ENCODE measurements around the gene F12.
A peak's percentile ranks its signal among the peaks of the same experiment; 100 is the strongest.

Gene F12

DNA sequence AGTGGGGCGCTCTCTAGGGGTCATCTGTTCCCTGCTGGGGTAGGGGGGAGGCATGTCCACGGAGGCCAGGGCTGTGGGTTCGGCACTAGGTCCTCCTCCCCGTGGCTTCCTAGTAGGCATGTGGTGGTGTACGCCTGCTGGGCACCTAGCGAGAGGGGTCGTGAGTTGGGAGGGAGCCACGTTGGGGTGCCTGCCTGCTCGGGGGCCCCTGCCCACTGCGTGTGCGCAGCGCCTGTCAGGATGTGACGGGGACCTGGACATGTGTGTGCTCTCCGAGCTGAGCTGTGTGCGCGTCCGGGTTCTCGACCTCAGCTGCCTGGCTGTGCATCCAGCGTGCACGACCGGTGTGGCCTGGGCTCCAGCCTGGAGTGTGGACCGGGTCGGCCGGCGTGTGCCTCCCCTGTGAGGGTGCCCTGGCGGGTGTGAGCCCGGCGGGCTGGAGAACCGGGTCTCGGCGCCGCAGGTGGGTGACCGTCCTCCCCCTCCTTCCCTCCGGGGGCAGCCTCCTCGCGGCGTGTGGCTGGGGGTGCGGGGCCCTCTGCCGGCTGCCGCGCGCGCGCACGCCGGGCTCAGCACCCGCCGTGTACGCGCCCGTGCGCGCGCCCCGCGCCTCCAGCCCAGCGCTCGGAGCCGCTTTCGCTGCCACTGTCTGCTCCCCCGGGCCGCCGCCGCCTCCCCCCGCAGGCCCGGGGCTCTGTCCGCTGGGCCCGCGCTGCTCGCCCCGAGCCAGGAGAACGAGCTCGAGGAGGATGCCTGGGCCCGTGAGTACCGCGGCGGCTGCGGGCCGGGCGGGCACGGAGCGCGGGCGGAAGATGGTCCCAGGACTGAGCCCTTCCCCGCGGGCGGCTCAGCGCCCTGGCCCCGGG is 37.1 kb upstream of the F12 start, which contains the start of gene PRR7:
Gene PRR7, plus strand, starts transcription at position 615 of the 866 bp plus-strand sequence. CDS start 8,254 bp downstream, outside the sequence.
- peak; percentile 83 for DNase-seq

DNA sequence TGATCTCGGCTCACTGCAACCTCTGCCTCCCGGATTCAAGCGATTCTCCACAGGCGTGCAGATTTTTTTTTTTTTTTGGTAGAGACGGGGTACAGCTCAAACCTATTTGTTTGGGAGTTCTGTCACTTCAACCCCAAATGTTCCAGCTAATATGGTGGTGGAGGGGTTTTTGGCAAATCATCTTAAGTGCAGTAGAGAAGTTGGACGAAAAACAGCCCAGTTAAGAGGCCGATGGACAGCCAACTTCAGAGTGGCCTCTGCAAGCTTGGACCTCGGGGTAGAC is 36.5 kb upstream of the F12 start:
- no peak for DNase-seq

DNA sequence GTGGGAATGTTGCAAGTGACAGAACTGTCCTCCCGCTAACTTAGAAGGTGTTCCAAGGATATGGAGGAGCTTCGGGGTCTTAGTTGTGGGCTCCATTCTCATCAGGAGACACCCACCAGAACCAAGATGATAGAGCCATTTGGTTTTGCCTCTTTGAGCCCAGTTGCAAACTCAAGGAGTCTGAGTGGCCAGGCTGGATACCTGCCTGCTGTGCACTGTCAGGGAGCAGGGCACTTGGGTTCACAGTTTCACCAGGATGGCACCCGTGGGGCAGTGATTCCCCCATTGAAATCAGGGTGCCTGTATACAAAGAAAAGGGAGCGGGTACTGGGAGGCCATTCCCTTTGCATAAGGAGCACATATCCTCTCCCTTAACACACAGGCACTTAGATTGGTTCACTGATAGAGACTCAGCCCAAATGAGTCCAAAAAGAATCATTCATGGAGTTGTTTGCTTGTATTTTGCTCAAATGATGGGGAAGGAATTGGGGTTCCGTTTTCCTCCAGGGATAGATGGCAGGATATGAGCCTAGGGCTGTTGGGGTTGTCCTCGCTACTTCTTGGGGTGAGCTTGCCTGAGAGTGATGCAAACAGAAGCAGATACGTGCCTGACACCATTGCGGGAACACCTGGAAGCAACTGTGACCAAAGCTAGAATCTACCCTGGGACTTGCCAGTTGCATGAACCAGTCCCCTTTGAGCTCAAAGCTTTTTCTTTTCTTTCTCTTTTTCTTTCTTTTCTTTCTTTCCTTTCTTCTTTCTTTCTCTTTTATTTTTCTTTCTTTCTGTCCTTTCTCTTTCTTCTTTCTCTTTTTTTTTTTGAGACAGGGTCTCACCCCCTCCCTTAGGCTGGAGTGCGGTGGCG is 35.9 kb upstream of the F12 start:
- no peak for DNase-seq

DNA sequence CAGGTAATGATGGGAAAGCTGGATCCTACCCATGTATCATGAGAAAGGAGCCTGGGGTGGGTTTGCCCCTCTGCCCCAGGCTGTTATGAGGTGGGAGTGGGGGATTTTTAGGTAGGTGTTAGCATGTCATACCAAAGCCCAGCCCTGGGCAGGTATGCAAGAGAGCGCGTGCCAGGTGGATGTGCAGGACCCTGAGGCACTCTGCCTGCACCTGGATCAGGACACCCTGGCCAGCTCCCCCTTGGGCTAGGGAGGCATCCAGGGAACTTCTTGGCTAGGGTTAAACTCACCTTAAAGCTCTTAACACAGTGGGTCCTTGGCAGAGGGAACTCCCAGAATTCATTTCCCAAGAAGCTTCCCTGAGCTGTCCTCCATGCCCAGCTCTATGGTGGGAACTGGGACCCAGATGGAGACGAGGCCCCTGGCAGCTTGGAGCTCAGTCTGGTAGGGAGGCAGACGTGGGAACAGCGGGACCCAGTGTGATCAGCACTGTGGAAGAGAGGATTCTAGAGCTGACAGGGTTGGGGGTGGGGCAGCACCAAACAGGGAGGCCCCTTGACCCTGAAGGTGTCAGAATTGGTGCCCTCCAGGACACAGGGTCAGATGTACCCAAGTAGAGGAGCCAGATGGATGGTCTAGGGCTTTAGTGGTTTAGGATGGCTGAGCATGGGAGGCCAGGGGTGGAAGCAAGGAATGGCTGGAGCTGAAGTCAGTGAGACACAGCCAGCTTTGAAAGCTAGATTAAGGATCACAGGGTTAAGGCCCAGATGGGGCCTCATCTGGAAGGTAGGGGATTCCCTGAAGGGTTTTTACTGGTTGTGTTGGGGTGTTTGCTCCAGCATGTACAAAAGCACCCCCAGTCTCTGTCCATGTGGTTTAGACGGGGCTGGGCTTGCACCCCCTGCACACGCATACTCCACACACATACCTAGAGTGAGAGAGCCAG is 35.0 kb upstream of the F12 start:
- DNase-seq = no peak

DNA sequence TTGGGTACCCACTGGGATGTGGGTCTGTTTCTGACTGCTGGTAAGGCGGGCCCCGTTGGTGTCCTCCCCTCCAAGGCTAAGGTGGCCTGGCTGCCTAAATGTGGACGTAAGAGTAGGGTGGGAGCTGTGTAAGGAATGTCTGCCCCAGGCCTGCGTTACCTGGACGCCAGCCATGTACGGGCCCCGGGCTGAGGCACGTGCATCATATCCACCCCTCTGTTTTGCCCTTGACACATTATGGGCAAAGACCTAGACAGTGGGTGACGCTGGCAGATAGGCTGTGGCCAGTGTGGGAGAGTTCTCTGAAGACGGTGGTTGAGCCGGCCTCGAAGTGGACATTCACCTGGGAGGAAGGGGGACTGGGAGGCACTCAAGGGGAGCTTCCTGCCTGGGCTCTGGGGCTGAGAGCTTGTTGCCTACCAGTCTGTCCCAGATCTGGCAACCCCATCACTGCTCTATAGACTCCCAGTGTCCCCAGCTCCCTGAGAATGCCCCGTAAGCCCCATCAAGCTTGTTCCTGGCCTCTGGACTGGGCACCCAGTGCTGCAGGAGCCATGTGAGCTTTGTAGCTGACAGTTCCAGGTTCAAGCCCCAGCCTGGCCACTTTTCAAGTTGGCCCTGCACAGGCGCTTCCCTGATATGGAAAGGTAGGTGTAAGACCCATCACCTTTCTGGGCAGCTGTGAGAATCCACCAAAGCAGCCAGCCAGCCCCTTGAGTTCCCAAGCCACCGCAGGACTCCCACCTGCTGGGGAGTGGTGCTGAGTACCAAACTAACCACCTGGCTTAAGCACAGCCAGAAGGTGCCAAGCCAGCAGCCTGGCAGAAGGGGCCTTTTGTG is 34.0 kb upstream of the F12 start:
- DNase-seq = no peak

DNA sequence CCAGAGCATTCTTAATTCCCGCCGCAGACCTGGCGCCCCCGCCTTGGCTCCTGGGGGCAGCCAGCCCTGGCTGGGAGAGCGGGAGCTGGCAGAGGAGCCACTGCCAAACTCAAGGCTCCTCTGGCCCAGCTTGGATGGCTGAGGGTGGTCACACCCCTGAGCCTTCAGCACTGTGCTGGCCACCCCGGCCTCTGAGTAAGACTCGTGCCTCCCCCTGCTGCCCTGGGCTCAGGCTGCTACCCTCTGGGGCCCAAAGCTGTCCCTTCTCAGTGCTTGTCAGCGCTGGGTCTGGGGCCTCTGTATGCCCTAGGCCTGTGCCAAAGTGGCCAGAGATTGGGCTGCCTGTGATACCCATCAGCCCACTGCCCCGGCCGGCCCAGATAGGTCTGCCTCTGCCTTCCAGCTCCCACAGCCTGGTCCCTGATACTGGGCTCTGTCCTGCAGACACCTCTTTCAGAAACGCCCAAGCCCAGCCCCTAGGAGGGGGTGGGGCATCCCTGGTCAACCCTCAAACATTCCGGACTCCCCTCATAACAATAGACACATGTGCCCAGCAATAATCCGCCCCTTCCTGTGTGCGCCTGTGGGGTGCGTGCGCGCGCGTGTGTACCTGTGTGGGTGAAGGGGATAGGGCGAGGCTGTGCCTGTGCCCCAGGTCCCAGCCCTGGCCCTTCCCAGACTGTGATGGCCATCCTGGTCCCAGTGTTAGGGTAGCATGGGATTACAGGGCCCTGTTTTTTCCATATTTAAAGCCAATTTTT is 32.9 kb upstream of the F12 start:
- no peak for DNase-seq

DNA sequence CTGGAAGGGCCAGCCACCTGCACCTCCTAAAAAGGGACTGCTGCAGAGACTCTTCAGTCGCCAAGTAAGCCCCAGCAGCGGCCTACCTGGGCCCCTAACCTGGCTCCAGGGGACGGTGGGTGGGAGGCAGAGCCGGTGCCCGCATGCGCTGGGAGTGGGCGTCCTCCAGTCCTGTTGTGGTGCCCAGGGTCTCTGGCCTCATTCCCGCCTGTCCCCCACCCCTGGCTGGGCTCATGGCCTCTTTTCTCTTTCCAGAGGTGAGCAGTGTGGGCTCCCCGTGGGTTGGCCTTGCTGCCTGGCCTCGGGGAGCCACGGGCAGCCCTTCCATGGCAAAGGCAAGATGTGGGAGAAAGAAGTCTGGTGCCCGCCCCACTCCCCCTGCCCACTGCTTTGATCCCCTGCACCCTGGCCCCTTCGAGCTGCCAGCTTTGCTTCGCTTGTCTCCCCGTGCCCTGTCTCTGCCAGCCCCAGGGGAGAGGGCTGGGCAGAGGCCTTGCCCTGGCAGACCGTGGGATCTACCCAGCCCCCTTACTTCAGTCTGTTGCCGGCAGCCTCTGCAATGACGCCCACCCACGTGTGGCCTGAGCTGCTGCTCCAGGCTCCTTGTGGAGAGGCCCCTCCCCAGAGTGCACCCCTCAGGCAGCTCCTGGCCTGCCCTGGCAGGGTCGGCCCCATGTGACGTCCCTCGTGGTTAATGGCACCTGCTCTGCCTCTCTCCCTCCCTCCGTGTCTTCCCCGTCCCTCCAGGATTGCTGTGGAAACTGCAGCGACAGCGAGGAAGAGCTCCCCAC is 31.8 kb upstream of the F12 start:
- no peak for DNase-seq

DNA sequence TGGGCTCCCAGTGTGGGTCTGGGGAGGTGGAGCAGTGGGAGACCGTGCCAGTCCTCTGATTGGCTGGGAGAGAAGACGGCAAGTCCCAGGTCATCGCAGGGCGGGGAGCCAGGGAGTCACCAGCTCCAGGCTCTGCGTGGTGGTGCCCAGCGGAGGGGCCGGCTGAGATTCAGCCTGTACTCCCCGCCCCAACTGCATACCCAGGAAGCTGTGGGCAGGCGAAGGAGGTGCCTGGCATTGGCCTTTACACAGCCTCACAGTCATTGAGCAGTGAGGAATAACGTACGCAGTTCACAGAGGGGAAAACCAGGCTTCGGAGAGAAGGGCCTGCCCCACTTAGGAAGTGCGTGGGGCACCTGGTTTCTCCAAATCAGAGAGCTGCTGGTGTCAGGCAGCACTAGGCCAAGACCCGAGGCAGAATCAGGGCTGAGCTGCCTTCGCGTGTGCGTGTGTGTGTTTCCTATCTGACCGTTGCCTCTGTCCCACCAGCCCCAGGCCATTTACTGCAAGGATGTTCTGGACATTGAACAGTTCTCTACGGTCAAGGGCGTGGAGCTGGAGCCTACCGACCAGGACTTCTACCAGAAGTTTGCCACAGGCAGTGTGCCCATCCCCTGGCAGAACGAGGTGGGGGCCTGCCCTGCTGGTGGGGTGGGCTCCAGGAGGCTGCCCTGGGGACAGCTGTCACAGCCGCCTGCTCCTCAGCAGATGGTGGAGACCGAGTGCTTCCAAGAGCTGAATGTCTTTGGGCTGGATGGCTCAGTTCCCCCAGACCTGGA is 31.0 kb upstream of the F12 start:
- DNase-seq = no peak

DNA sequence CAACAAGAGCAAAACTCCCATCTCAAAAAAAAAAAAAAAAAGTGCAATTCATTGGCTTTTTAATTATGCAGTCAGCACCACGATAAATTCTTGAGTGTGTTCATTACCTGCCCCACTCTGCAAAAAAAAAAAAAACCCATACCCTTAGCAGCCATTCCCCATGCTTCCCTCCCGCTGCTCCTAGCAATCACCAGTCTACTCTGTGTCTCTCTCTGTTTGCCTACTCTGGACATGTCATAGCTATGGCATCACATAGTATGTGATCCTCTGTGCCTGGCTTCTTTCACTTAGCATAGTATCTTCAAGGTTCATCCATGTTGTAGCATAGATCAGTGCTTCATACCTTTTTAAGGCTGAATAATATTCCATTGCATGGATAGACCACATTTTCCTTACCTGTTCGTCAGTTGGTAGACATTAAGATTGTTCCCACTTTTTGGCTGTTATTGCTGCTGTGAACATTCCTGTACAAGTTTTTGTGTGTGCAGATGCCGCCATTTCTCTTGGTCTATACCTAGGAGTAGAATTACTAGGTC is 30.2 kb upstream of the F12 start:
- no peak for DNase-seq

DNA sequence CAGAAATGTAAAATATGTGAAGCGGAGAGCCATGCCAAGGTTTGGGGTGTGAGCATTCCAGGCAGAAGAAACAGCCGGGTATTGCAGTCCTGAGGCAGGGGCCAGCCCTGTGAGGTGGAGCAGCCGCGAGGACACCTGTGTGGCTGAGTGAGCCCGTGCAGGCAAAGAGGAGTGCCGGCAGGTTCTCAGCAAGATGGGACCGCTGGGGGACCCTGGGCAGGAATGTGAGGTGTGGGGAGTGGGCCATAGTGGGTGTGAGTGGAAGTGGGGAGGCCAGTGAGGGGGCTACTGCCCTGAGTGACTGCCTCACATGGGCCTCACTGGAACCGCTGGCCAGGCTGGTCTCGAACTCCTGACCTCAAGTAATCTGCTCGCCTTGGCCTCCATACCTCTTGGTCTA is 29.1 kb upstream of the F12 start:
- no peak for DNase-seq

DNA sequence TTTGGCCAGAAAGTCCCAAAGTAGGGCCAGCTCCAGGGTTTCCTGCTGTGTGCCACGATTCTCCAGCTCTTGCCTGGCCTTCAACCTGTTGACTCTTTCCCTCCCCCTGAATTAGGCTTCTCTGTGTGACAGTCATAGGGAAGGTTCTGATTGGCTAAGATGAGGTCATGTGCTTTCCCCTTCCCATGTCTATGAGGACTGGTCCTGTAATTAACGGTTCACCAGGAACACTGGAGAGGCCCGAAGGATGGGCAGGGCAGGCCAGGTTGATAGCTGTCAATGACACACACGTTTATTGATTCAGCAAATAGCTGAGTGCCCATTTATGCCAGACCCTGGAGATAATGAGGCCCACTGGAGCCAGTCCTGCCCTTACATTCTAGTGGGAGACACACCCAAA is 28.3 kb upstream of the F12 start:
- peak; percentile 24 for DNase-seq

DNA sequence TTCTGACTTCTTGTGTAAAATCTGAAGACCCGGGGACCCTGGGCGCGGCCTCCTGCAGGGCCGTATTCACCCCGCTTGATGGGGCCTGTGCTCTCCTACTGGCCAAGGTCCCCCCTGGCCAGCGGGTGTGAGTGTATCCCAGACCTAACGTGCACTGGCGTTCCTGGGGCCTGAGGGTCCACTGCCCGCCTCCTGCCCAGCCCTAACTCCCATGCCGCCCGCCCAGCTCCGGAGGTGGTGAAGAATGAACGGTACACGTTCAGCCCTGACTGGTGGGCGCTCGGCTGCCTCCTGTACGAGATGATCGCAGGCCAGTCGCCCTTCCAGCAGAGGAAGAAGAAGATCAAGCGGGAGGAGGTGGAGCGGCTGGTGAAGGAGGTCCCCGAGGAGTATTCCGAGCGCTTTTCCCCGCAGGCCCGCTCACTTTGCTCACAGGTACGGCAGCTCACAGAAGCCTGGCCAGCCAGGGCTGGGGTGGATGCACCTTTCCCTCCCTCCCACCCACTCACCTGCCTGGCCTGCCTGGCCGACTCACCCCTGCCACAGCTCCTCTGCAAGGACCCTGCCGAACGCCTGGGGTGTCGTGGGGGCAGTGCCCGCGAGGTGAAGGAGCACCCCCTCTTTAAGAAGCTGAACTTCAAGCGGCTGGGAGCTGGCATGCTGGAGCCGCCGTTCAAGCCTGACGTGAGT is 26.6 kb upstream of the F12 start:
- DNase-seq = no peak

DNA sequence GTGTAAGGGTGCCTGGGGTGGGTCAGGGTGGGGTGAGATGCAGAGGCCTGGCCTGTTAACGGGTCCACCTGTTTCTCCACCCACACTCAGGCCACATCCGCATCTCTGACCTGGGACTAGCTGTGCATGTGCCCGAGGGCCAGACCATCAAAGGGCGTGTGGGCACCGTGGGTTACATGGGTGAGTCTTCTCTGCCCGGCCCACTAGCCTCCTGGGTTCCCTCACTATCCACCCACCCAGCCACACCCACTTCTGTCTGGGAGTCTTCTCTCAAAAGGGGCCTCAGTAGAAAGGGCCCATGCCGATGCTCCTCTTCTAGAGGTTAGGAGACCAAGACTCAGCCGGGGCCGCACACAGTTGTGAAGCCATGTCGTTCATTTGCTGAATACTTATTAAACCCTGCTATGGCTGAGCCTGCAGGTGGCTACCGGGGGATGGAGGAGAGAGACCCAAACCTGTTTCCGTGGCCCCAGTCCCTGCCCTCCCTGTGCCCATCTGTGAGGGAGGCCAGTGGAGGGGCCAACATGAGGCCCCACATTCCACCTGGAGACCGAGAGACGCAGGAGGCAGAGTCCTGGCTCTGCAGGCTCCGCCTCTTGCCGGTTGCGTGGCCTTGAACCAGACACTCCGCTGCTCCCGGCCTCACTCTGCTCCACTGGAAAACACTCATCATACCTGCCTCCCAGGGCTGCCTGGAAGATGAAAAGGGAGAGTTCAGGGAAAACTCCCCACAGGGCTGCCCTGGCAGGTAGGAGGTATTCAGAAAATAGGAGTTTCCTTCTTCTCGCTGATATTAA is 25.8 kb upstream of the F12 start:
- no peak for DNase-seq

DNA sequence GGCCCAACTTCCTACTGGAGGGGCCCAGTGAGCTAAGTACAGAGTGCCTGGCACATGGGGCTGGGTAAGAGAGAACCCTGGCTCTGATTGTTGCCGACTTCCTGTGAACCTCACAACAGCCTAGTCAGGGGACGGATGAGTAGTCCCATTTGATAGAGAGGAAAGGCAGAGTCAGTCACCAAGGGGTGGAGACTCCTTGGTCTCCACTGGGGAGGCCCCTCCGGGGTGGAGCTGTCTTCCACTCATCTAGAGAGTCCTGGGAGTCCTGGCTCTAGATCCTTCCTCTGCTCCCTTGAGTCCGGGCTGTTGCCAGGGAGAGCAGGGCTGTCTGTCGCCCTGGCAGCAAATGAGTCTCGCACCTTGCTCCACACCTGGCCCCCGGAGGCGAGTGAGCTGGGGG is 25.1 kb upstream of the F12 start:
- no peak for DNase-seq

DNA sequence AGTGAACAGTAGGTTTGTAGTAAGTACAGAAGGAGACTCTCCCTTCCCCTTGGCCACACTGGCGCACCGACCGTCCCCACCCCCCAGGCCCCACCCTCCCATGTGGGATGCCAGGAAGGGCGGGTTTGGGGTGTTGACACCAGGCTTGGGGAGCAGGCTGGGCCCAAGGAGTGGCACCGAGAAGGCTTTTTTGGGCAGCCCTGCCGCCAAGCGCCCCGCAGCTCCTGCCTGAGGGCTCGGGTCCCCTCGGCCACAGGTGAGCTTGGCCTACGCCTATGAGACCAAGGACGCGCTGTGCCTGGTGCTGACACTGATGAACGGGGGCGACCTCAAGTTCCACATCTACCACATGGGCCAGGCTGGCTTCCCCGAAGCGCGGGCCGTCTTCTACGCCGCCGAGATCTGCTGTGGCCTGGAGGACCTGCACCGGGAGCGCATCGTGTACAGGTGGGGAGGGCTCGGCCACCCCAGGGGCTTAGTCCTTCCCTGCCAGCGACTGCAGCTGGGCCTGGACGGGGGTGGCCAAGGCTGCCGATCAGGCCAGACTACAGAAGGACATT is 24.4 kb upstream of the F12 start:
- no peak for DNase-seq

DNA sequence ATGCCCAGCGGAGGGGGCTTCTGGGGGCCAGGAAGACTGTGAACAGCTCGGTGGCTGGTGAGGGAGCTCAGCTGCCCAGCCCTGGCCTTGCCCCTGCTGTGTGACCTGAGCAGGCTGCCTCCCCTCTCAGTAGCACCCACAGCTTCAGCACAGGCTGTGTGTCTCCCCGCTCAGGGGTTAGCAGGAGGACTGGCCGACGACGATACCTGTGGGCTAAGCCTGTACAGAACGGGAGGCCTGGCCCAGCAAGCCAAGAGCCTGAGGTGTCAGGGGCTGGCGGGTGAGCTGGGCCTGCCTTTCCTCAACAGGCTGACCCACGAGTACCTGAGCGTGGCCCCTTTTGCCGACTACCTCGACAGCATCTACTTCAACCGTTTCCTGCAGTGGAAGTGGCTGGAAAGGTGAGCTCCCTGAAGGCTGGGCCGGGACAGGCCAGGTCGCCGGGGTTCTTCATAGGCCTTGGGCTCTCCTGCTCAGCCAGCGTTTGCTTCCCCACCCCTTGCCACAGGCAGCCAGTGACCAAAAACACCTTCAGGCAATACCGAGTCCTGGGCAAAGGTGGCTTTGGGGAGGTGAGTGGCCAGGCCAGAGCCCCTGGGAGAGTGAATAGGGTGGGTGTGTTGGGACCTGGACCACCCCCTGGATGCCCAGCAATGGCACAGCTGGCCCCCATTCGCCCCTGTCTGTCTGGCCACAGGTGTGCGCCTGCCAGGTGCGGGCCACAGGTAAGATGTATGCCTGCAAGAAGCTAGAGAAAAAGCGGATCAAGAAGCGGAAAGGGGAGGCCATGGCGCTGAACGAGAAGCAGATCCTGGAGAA is 23.7 kb upstream of the F12 start:
- DNase-seq = no peak

All from right forelimb (tissue), 1 donor.